Ovary (tissue), 3 donors: ENCODE measurements around the gene OSBPL1A.

ENCODE experiments used
- CTCF ChIP-seq, 3 donors: fragments of 450-650 bp in 2 of 3; fragments of 200-600 bp in 1 of 3; IDR thresholded peaks; one replicate each; pipeline versions ENCODE4 v1.5.1 to v1.8.0; 2016 to 2022; ENCODE audit warnings: antibody characterized with exemption in 3 of 3, mild to moderate bottlenecking in 1 of 3
- EP300 ChIP-seq: sonication (generic); formaldehyde crosslinking; IDR thresholded peaks from one replicate; pipeline ENCODE4 v1.6.1; 2017; ENCODE audit warnings: antibody characterized with exemption
- POLR2A ChIP-seq: fragments of 450-650 bp; IDR thresholded peaks from one replicate; pipeline ENCODE4 v1.6.1; 2017; ENCODE audit warnings: antibody characterized with exemption, mild to moderate bottlenecking, moderate library complexity
- donor health status: DM: no; HTN: no; CAD: no.

GRCh38 chr18:24270937-24271380, 126.7 kb downstream of the OSBPL1A start:
- TF ChIP-seq CTCF (IDR thresholded peaks at IDR 0.05) (no peak), EP300 (no peak), POLR2A (no peak)
